ENCODE results near the gene GARIN3. TPM values are rescaled to one million over a fixed set of nuclear protein-coding genes. Genes with fewer than 3 reads are reported as not detected.

Gene GARIN3
- total and polyA plus RNA-seq, 9 donors: not detected

GRCh38 chr5:157115502-157115901 is 50.6 kb downstream of the GARIN3 start:
- H3K4me3 ChIP-seq (ENCODE audit: low read length): no peak overlapping the region
- no peaks in the 10 kb centered on the region for H3K36me3 ChIP-seq (ENCODE audit: control insufficient read depth, insufficient read depth, low read length)
- H3K27ac ChIP-seq (ENCODE audit: low read length): no peak overlapping the region
- H3K27me3 ChIP-seq (ENCODE audit: control insufficient read depth, insufficient read depth, low read length): no peaks in the 10 kb centered on the region
- H3K4me1 ChIP-seq (ENCODE audit: control insufficient read depth, insufficient read depth, low read length): no peaks in the 10 kb centered on the region
- no peaks in the 10 kb centered on the region for H3K9me3 ChIP-seq (replicated peaks; ENCODE audit: control insufficient read depth, low read depth, low read length)
- no CpG with 5 or more reads among the region's 1 CpG for WGBS (ENCODE audit: insufficient coverage)
- peak; percentile 9 for DNase-seq

GRCh38 chr5:157115012-157115411 is 51.1 kb downstream of the GARIN3 start:
- no peaks in the 10 kb centered on the region for H3K4me1 ChIP-seq (ENCODE audit: control insufficient read depth, insufficient read depth, low read length)
- H3K4me3 ChIP-seq (ENCODE audit: low read length): no peak overlapping the region
- no peaks in the 10 kb centered on the region for H3K9me3 ChIP-seq (replicated peaks; ENCODE audit: control insufficient read depth, low read depth, low read length)
- H3K27me3 ChIP-seq (ENCODE audit: control insufficient read depth, insufficient read depth, low read length): no peaks in the 10 kb centered on the region
- no peaks in the 10 kb centered on the region for H3K36me3 ChIP-seq (ENCODE audit: control insufficient read depth, insufficient read depth, low read length)
- no peak overlapping the region for H3K27ac ChIP-seq (ENCODE audit: low read length)
- DNase-seq: no peak

- no CpG with 5 or more reads among the region's 5 CpGs for WGBS (ENCODE audit: insufficient coverage)
- Histone ChIP-seq H3K27ac (ENCODE audit: low read length) (no peak overlapping the region), H3K4me1 (ENCODE audit: control insufficient read depth, insufficient read depth, low read length) (no peaks in the 10 kb centered on the region), H3K4me3 (ENCODE audit: low read length) (no peak overlapping the region), H3K9me3 (replicated peaks; ENCODE audit: control insufficient read depth, low read depth, low read length) (no peaks in the 10 kb centered on the region), H3K36me3 (ENCODE audit: control insufficient read depth, insufficient read depth, low read length) (no peaks in the 10 kb centered on the region), H3K27me3 (ENCODE audit: control insufficient read depth, insufficient read depth, low read length) (no peaks in the 10 kb centered on the region)
- peak; percentile 89 for DNase-seq
These were observed 53.1 kb downstream of the GARIN3 start for GRCh38 chr5:157113002-157113401.

Other genes with a start within 250 kb of the GARIN3 start
- gene TIMD4, start 203.0 kb downstream of the GARIN3 start, total RNA-seq: 1.9 TPM
- gene TIMD4, start 203.0 kb downstream of the GARIN3 start, polyA plus RNA-seq (ENCODE audit: insufficient read depth in 1 of 8, insufficient read length in 8 of 8, low replicate concordance in 1 of 8): 1 to 10 TPM in 7 of 8 donors, under 1 TPM in 1; 0.84 to 4.1 (median 2.2) TPM
- gene HAVCR1, start 107.1 kb downstream of the GARIN3 start, total RNA-seq: 0.04 TPM
- gene HAVCR1, start 107.1 kb downstream of the GARIN3 start, polyA plus RNA-seq (ENCODE audit: insufficient read depth in 1 of 8, insufficient read length in 8 of 8, low replicate concordance in 1 of 8): under 1 TPM in 4 of 8 donors, not detected in 4; 0.14 to 0.94 (median 0.23) TPM
- 4.3 TPM for gene HAVCR2, start 57.2 kb downstream of the GARIN3 start, total RNA-seq
- gene HAVCR2, start 57.2 kb downstream of the GARIN3 start, polyA plus RNA-seq (ENCODE audit: insufficient read depth in 1 of 8, insufficient read length in 8 of 8, low replicate concordance in 1 of 8): 1 to 10 TPM; 1.5 to 4.2 (median 2.0) TPM
- 13.4 TPM for gene MED7, start 23.4 kb downstream of the GARIN3 start, total RNA-seq
- 10 to 100 TPM in 6 of 8 donors, 1 to 10 TPM in 2; 9.5 to 13.0 (median 12.2) TPM for gene MED7, start 23.4 kb downstream of the GARIN3 start, polyA plus RNA-seq (ENCODE audit: insufficient read depth in 1 of 8, insufficient read length in 8 of 8, low replicate concordance in 1 of 8)
- 0.13 TPM for gene ITK, start 14.6 kb upstream of the GARIN3 start, total RNA-seq
- under 1 TPM; 0.08 to 0.54 (median 0.21) TPM for gene ITK, start 14.6 kb upstream of the GARIN3 start, polyA plus RNA-seq (ENCODE audit: insufficient read depth in 1 of 8, insufficient read length in 8 of 8, low replicate concordance in 1 of 8)
- gene CYFIP2, start 99.9 kb upstream of the GARIN3 start, total RNA-seq: 3.1 TPM
- 1 to 10 TPM; 3.0 to 7.8 (median 4.4) TPM for gene CYFIP2, start 99.9 kb upstream of the GARIN3 start, polyA plus RNA-seq (ENCODE audit: insufficient read depth in 1 of 8, insufficient read length in 8 of 8, low replicate concordance in 1 of 8)